Right lobe of liver (tissue), 4 donors: ENCODE measurements around the gene ANKRD13D.

Experiments
- POLR2A ChIP-seq: fragments of 450-650 bp; IDR thresholded peaks from one replicate; pipeline ENCODE4 v1.6.1; 2017; ENCODE audit warnings: antibody characterized with exemption, mild to moderate bottlenecking
- TF ChIP-seq, protein P1 (sequence below), 4 donors: fragments of 200-600 bp in 3 of 4; fragments of 450-650 bp in 1 of 4; IDR thresholded peaks; one replicate each; pipeline versions ENCODE4 v1.5.1 to v1.8.0; 2016 to 2022; ENCODE audit warnings: antibody characterized with exemption in 4 of 4, mild to moderate bottlenecking in 2 of 4
- donor health status: DM: no; HTN: no; CAD: no.
- donor health status: DM: no; HTN: no; CAD: no.
- donor health status: DM: no; HTN: yes; CAD: no.

DNA sequence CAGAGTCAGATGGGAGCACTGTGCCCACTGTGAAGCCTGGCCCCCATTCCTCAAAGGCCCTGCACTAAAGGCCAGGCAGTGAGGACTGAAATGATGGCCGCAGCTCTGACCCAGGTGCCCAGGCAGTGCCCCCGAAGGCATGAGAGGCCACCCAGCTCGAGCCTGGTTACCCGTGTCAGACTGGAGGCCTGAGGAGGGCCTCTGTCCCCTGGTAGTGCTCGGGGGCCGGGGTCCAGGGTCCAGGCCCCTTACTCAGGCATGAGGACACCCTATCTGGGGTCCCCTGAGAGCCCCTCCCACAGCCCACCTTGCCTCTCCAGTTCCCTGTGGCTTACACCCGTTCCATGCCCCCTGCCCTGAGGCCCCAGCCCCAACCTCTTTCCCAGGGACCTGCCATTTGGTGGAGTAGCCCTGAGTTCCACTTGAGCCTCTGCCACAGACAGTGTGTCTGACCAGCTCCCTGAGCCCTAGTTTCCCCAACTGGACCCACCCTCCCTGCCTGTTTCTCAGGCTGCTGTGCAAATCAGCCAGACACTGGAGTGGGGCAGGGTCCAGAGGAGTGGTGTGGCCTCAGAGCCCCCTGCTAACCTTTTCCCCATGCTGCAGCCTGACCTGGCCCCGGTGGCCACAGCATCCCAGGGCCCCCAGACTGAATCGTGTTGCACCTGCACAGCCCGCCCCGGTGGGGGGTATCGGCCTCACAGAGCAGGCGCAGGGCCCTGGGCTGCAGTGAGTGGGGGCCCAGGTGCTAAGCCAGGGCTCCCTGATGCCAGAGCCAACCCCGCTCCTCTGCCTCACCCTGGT lies 10.8 kb upstream of the ANKRD13D start:
- TF ChIP-seq, protein P1, sequence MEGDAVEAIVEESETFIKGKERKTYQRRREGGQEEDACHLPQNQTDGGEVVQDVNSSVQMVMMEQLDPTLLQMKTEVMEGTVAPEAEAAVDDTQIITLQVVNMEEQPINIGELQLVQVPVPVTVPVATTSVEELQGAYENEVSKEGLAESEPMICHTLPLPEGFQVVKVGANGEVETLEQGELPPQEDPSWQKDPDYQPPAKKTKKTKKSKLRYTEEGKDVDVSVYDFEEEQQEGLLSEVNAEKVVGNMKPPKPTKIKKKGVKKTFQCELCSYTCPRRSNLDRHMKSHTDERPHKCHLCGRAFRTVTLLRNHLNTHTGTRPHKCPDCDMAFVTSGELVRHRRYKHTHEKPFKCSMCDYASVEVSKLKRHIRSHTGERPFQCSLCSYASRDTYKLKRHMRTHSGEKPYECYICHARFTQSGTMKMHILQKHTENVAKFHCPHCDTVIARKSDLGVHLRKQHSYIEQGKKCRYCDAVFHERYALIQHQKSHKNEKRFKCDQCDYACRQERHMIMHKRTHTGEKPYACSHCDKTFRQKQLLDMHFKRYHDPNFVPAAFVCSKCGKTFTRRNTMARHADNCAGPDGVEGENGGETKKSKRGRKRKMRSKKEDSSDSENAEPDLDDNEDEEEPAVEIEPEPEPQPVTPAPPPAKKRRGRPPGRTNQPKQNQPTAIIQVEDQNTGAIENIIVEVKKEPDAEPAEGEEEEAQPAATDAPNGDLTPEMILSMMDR (IDR thresholded peaks at IDR 0.05), result no peak
- TF ChIP-seq POLR2A, result no peak
